Testis (tissue), 2 donors: ENCODE results near the gene ARID5A.

Source experiments
- POLR2A ChIP-seq: fragments of 450-650 bp; IDR thresholded peaks from one replicate; pipeline ENCODE4 v1.6.1; 2017; ENCODE audit warnings: antibody characterized with exemption, mild to moderate bottlenecking, moderate library complexity
- TF ChIP-seq, protein P1 (sequence below), 3 experiments: fragments of 450-650 bp in 2 of 3; fragments of 200-600 bp in 1 of 3; sonication (generic) in 1 of 3; IDR thresholded peaks; one replicate each; pipeline ENCODE4 v1.5.1; 2016 to 2019; ENCODE audit warnings: antibody characterized with exemption in 3 of 3, mild to moderate bottlenecking in 2 of 3, moderate library complexity in 1 of 3

GRCh38 chr2:96552315-96553175 is 16.0 kb downstream of the ARID5A start:
- TF ChIP-seq, protein P1, sequence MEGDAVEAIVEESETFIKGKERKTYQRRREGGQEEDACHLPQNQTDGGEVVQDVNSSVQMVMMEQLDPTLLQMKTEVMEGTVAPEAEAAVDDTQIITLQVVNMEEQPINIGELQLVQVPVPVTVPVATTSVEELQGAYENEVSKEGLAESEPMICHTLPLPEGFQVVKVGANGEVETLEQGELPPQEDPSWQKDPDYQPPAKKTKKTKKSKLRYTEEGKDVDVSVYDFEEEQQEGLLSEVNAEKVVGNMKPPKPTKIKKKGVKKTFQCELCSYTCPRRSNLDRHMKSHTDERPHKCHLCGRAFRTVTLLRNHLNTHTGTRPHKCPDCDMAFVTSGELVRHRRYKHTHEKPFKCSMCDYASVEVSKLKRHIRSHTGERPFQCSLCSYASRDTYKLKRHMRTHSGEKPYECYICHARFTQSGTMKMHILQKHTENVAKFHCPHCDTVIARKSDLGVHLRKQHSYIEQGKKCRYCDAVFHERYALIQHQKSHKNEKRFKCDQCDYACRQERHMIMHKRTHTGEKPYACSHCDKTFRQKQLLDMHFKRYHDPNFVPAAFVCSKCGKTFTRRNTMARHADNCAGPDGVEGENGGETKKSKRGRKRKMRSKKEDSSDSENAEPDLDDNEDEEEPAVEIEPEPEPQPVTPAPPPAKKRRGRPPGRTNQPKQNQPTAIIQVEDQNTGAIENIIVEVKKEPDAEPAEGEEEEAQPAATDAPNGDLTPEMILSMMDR (IDR thresholded peaks at IDR 0.05): no peak
- no peak for TF ChIP-seq POLR2A
